GM21619 (cell line): Measurements from ENCODE around the gene KLF2.
"Not testable (repeated sequence)": the region's sequence is repeated elsewhere in the genome, so short reads cannot be mapped to it uniquely, and the experiment has no call there.

Experiments used
- ATAC-seq: cut with Tn5 transposase; IDR thresholded peaks from one replicate; pipeline ENCODE4 v1.9.1; 2021; ENCODE audit not compliant: unreplicated experiment

Gene KLF2

DNA sequence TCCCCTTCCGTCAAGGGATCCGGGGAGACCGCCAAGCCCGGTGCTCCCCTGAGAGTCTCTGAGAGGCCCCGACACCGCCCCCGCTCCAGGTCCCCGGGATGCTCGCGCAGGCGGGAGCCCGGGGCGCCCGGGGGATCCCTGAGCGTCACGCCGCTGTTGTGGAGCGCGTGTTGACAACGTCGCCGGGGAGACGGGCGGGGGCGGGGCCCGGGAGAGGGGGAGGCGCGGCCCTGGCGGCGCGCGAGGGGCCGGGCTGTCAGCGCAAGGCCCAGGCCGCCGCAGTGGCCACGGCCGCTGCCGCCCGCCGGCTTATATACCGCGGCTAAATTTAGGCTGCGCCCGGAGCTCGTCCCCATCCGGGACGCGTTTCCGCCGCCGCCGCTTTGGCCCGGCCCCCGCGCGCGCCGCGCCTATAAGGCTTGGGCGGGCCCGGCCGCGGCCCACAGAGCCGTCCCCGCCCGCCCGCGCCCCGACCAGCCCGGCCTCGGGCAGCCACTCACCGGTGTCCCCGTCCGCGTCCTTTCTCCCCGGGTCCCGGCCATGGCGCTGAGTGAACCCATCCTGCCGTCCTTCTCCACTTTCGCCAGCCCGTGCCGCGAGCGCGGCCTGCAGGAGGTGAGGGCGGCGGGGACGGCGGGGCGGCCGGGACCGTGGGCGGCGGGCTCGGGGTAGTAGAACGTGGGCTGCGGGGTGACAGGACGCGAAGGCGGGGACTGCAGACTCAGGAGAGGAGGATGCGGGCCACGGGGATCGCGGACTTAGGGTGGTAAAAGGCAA, at the start of gene KLF2:
KLF2 (plus strand) TSS at position 443 of the 777 bp plus-strand sequence; CDS start at position 541, 98 bp downstream.
- ATAC-seq: peak; percentile 70

GRCh38 chr19:16280306-16280705, 44.3 kb upstream of the KLF2 start:
- no peak for ATAC-seq

GRCh38 chr19:16281743-16282142, 42.9 kb upstream of the KLF2 start:
- no peak for ATAC-seq

DNA sequence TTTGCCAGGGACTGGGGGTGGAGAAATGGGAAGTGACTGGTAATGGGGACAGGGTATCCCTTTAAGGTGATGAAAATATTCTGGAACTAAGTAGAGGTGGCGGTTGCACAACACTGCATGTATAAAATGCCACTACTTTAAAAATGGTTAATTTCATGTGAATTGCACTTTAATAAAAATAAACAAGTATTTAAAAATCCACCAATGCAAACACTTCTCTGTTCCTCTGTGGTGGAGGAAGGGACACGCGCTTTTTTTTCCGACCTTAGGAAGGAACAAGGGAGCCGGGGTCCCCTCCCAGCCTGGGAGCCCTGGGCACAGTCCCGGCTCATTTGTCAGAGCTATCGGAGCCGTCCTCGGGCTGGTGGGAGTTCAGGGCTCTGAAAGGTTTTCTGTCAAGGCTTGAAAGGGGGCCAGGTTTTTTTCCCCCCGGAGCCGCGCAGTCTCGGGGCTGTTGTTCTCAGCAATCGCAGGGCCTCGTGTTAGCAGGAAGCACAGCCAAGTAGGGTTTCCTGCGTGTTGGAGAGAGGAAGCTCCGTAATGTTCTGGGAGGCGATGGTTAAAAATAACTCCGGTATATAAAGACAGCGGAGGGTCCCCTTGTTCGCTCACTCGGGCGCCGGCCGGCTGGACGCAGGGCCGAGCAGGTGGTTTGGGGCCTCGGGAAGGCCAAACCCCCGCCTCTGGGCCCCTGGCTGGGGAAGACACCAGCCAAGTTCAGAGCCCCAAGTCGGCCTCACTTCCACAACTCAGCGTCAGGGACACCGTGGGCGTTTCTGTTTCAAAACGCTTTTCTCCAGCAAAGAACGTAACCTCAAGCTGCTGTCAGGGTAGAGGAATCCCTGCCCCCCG, 41.2 kb upstream of the KLF2 start:
- no peak for ATAC-seq

GRCh38 chr19:16284505-16284904, 40.1 kb upstream of the KLF2 start:
- ATAC-seq: no peak

- ATAC-seq: not testable (repeated sequence)
Measured at GRCh38 chr19:16285079-16285478, 39.5 kb upstream of the KLF2 start.

- no peak for ATAC-seq
Measured at GRCh38 chr19:16285769-16286498, 38.7 kb upstream of the KLF2 start.

DNA sequence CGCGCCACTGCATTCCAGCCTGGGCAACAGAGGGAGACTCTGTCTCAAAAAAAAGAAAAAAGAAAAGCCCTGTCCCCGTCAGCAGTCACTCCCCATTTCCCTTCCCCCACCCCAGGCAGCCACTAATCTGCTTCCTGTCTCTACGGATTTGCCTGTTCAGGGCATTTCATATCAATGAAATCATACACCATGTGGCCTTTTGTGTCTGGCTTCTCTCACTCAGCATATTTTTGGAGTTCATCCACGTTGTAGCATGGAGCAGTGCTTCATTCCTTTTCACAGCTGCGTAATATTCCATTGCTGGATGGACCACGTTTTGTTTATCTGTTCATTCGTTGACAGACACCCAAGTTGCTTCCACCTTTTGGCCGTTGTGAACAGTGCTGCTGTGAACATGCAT, 36.1 kb upstream of the KLF2 start:
- ATAC-seq: no peak

- ATAC-seq: no peak
Measured at GRCh38 chr19:16289594-16289993, 35.0 kb upstream of the KLF2 start.

DNA sequence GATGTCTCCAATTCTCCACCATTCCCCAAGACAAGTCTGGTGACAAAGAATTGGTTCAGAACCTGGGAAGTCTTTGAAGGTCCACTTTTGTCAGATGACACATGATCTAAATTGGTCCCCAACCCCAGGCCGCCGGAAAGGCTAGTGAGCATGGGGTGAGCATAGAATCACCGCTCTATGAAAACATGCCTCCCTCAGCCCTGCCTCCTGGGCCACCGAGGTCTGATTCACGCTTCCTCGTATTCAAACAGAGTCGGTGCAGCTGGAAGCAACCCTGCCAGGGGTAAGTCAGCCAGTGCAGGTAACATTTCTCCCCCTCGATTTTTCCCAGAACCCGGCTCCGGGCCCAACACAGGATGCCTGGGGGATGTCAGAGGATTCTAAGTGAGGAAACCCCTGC, 33.9 kb upstream of the KLF2 start:
- ATAC-seq: no peak

- ATAC-seq: no peak
Measured at GRCh38 chr19:16293118-16294091, 31.2 kb upstream of the KLF2 start.

DNA sequence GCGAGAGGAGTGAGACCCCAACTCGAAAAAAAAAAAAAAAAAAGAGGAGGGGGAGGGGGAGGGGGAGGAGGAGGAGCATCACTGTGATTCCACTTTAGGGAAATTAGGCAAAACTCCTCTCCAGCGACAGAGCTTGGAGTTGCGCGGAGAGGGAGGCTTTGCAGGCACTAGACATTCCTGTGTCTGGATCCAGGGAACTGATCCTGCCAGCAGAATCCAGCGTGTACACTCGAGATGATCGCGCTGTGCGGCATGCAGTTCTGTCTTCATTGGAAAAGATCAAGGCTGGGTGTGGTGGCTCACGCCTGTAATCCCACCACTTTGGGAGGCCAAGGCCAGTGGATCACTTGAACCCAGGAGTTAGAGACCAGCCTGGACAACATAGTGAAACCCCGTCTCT, 29.6 kb upstream of the KLF2 start:
- no peak for ATAC-seq

DNA sequence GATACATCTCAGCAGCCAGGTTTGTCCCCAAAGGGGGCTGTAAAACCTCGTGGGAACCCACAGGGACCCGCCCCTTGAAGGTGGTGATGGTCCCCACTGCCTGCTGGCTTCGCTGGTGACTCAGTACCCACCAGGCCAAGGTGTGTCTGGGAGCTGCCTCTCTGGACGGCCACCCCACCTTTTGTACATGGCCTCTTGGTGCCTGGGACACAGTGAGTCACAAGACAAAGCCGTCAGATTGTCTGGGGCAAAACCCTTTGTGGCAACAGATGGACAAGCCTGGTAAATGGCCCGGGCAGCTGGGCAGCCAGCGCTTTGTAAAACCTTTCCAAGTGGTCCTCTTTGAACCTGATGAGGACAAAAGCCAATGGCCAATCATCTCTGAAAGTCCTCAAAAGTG, 27.9 kb upstream of the KLF2 start:
- ATAC-seq: no peak

DNA sequence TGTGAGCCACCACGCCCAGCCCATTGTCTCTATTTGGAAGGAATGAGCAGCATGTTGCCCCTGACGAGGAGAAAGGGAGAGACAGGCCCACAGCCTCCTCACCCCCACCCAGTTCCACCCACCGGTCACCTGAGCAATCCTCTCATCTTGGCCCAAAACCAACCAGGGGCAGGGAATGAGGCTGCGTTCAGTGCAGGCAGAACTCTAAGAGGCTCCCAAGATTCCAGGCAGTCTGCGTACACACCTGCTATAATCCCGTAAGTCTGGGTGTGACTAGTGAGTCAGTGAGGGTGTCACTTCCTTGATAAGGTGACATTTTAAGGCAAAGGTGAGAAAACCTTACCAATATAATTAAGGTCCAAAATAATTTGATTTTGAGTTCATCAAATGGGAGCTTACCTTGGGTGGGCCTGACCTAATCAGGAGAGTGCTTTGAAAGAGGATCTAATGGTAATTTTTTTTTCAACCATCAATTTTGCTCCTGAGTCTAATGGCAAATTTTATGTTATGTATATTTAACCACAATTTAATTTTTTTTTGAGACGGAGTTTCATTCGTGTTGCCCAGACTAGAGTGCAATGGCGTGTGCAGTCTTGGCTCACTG, 26.9 kb upstream of the KLF2 start:
- ATAC-seq: no peak

DNA sequence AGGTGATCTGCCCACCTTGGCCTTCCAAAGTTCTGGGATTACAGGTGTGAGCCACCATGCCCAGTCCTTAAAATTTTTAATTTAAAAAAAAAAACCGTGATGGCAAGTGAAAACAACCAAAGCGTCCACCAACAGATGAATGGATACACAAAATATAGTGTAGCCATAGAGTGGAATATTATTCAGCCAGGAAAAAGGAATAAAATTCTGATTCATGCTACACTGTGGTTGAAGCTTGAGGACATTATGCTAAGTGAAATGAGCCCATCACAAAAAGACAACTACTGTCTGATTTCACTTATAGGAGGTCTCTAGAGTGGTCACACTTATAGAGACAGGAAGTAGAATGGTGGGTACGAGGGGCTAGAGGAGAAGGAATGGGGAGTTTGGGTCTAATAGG, 26.3 kb upstream of the KLF2 start:
- no peak for ATAC-seq

GRCh38 chr19:16301999-16302694, 22.5 kb upstream of the KLF2 start:
- ATAC-seq: no peak

DNA sequence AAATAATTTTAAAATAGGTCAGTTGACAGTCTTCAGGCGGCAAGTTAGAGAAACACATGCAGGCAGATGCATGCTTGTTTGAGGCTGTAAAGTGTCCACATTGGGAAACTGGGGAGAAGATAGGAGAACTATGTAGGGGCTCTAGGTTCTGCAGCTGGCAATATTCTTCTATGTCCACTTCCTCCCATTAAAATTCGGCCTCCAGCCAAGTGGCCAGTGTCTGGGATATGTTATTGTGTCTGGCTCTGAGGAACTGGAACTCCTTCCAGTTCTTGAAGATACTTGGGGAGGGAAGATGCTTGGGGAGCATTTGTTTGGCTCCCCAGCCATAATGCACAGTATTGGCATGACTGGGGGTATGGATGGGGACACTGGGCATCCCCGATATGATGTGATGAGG, 20.9 kb upstream of the KLF2 start:
- ATAC-seq: no peak

DNA sequence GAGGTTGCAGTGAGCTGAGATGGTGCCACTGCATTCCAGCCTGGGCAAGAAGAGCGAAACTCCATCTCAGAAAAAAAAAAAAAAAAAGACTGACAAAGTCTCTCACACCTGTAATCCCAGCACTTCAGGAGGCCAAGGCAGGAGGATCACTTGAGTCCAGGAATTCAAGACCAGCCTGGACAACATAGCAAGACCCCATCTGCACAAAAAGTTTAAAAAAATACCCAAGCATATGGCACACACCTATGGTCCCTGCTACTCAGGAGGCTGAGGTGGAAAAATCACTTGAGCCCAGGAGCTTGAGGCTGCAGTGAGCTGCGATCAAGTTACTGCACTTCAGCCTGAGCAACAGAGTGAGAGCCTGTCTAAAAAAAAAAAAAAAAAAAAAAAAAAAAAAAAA, 20.1 kb upstream of the KLF2 start:
- not testable (repeated sequence) for ATAC-seq

GRCh38 chr19:16305060-16305459, 19.6 kb upstream of the KLF2 start:
- ATAC-seq: not testable (repeated sequence)
